Chondrocyte (in vitro differentiated cells): ENCODE data around the gene LUZP1. TPM values are rescaled to one million over a fixed set of nuclear protein-coding genes. Genes with fewer than 3 reads are reported as not detected.

Source experiments
- DNase-seq: peaks from one replicate; pipeline ENCODE4 v3.0.0; 2021; ENCODE audit warnings: mixed read lengths, low spot score
- H3K27ac Mint-ChIP-seq: one replicate; pipeline ENCODE4 v1.8.0; 2021; ENCODE audit warnings: mild to moderate bottlenecking, moderate library complexity, mixed read lengths; ENCODE audit not compliant: unreplicated experiment
- H3K27me3 Mint-ChIP-seq: 2 replicates; pipeline ENCODE4 v1.8.0; 2021; ENCODE audit warnings: low read depth, mixed read lengths
- H3K36me3 Mint-ChIP-seq: 2 replicates; pipeline ENCODE4 v1.8.0; 2021; ENCODE audit warnings: low read depth, mixed read lengths
- H3K4me1 Mint-ChIP-seq: 2 replicates; pipeline ENCODE4 v1.8.0; 2021; ENCODE audit warnings: low read depth, mild to moderate bottlenecking, mixed read lengths
- H3K4me3 Mint-ChIP-seq: one replicate; pipeline ENCODE4 v1.8.0; 2021; ENCODE audit warnings: mild to moderate bottlenecking, moderate library complexity, mixed read lengths; ENCODE audit not compliant: unreplicated experiment
- H3K9me3 Mint-ChIP-seq: 2 replicates; pipeline ENCODE4 v1.8.0; 2021; ENCODE audit warnings: low read depth, mixed read lengths
- total RNA-seq: library from RNA; stranded (reverse); gene quantifications from 3 replicates; pipeline ENCODE4 v1.2.1, GENCODE V29; 2021
- TF ChIP-seq, protein P1 (sequence below): fragments of 200-600 bp; sonication (generic); IDR thresholded peaks from 2 replicates; pipeline ENCODE4 v1.5.0; 2021; ENCODE audit warnings: antibody characterized with exemption, mild to moderate bottlenecking, moderate library complexity

Gene LUZP1
- total RNA-seq, 1 donor from 2014 or later = 55.5 TPM

DNA sequence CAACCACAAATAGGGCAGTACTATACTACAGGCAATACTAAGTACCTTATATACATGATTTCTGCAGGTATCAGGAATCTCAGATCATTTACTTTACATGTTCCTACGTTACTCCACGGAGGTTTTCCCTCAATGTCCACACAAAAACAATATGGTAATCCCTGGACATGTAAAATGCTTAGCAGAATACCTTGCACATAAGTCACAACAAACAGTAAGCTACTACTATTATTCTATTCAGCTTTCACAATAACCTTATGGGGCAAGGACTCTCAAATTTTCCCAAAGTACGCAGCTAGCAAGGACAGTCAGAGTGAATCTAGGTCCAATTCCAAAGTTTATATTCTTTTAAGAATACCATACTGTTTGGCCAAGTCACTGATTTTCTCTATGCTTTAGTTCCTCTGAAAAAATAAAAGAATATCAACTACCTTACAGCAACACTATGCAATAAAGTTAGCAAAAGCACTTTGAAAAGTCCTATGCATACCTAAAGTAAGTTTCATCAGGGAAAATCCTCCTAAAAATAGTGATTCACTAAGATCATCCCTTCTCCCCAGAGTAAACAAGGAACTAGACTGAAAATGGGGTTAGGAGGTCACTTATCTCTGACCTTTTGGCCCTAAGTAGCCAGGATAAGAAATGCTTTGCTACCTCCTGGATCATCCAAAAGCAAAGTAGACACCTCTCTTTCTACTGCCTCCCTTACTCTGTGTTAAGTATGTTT, 67.4 kb downstream of the LUZP1 start:
- no peaks in the 10 kb centered on the region for H3K9me3 Mint-ChIP-seq
- peak overlapping the region; percentile 93 for H3K27ac Mint-ChIP-seq
- no peak for DNase-seq
- H3K36me3 Mint-ChIP-seq = peaks cover 6% of the 10 kb centered on the region
- H3K4me3 Mint-ChIP-seq = no peak overlapping the region
- TF ChIP-seq, protein P1, sequence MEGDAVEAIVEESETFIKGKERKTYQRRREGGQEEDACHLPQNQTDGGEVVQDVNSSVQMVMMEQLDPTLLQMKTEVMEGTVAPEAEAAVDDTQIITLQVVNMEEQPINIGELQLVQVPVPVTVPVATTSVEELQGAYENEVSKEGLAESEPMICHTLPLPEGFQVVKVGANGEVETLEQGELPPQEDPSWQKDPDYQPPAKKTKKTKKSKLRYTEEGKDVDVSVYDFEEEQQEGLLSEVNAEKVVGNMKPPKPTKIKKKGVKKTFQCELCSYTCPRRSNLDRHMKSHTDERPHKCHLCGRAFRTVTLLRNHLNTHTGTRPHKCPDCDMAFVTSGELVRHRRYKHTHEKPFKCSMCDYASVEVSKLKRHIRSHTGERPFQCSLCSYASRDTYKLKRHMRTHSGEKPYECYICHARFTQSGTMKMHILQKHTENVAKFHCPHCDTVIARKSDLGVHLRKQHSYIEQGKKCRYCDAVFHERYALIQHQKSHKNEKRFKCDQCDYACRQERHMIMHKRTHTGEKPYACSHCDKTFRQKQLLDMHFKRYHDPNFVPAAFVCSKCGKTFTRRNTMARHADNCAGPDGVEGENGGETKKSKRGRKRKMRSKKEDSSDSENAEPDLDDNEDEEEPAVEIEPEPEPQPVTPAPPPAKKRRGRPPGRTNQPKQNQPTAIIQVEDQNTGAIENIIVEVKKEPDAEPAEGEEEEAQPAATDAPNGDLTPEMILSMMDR = no peak
- H3K4me1 Mint-ChIP-seq = peaks cover 55% of the 10 kb centered on the region
- no peaks in the 10 kb centered on the region for H3K27me3 Mint-ChIP-seq

DNA sequence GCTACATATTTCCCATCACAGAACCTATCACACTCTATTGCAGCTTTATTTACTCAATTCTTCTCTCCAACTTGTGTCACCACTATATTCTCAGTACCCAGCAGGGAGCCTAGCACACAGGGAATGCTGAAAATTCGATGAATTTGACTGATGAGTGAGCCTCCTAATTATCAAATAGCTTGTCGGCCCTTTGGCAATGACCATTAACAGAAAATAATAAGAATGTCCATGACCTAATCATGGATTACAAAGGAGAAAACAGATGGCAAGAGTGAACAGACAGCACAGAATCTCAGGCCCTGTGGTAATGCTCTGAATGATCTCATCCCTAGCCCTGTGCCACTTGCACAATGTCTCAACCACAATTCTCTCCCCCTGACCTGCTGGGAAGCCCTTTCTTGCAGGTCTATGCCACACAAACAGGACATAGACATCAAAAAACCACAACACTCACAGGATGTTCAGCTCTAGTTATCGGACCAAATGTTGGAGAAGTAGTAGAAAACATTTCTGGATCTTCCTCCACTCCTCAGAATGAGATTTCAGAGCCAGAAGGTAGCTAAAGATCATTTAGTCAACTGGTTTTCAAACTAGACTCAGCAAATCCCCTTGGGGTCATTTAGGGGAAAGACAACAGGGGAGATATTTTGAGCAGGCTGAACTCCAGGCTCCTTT, 68.4 kb downstream of the LUZP1 start:
- Mint-ChIP-seq H3K9me3 (no peaks in the 10 kb centered on the region), H3K27me3 (no peaks in the 10 kb centered on the region), H3K4me1 (peaks cover 61% of the 10 kb centered on the region), H3K27ac (peak overlapping the region; percentile 93), H3K4me3 (no peak overlapping the region), H3K36me3 (peaks cover 9% of the 10 kb centered on the region)
- TF ChIP-seq, protein P1 = no peak
- no peak for DNase-seq

DNA sequence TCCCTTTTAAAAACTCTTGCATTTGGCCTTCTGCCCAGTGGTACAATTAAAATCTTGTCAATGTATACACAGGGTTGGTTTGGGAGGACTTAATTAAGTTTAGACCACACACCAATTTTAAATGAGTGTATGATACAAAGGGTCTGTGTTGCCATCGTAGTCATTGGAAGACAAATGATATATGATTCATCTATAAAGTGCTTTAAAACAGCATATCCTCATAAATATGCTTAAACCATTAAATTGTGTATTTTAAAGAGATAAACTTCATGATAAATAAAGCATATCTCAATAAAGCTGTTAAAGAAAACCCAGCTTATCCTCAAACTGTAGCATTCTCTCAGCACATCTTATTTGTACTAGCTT, 69.5 kb downstream of the LUZP1 start:
- Mint-ChIP-seq H3K4me3 (no peak overlapping the region), H3K36me3 (peaks cover 7% of the 10 kb centered on the region), H3K27ac (peak overlapping the region; percentile 49), H3K27me3 (no peaks in the 10 kb centered on the region), H3K9me3 (no peaks in the 10 kb centered on the region), H3K4me1 (peaks cover 61% of the 10 kb centered on the region)
- DNase-seq = no peak
- TF ChIP-seq, protein P1 = no peak

DNA sequence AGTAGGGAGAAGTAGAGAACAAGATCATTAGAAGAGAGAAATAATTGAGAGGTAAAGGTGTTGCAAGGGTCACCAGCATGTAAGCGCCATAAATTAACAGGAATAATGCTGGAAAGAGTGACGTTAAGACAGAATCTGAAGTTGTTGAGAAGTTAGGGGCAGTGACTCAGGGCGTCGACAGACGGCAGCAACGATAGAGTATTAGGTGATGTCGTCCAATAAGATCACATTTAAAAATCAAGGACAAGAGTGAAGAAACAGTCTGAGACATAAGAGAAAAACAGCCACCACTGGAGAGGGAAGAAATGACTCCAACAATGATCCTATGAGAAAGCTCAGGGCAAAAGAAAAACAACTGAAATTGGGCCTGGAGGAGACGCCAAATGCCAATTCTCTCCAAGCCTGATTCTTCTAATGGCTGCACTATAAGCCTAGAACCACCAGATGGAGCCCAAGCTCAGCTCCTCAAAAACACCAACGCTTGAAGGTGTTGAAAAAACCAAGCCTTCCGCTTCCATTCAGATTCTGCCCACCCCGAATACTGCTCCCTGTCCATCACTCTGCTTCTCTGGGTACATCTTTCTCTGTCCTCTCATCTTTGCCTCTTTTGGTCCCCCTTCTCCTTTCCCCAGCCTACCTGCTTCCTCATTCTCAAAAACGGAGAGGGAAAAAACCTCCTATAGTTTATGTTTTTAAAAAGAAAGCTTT, 70.0 kb downstream of the LUZP1 start:
- DNase-seq = no peak
- peaks cover 61% of the 10 kb centered on the region for H3K4me1 Mint-ChIP-seq
- peaks cover 12% of the 10 kb centered on the region for H3K36me3 Mint-ChIP-seq
- no peaks in the 10 kb centered on the region for H3K27me3 Mint-ChIP-seq
- H3K4me3 Mint-ChIP-seq = no peak overlapping the region
- TF ChIP-seq, protein P1 = peak; percentile 95
- peak overlapping the region; percentile 49 for H3K27ac Mint-ChIP-seq
- no peaks in the 10 kb centered on the region for H3K9me3 Mint-ChIP-seq

DNA sequence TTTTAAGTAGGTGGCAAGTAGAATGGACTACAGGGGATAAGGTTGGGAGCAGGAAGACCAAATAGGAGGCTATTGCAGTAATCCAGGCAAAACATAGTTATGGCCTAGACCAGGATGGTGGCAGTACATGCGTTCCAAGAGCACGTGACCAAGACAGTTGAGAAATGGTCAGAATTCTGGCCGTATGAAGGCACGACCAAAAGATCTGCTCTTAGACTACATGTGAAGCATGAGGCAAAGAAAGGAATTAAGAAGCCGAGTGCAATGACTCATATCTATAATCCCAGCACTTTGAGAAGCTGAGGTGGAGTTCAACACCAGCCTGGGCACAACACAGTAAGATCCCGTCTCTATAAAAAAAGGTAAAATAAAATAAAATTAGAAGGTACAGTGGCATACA, 71.3 kb downstream of the LUZP1 start:
- Mint-ChIP-seq H3K27me3 (no peaks in the 10 kb centered on the region), H3K36me3 (peaks cover 18% of the 10 kb centered on the region), H3K4me3 (no peak overlapping the region), H3K27ac (peak overlapping the region; percentile 30), H3K9me3 (no peaks in the 10 kb centered on the region), H3K4me1 (peaks cover 48% of the 10 kb centered on the region)
- TF ChIP-seq, protein P1 = no peak
- DNase-seq = no peak
